GM23338 (cell line): ENCODE data around the gene C1QL4. TPM values are rescaled to one million over a fixed set of nuclear protein-coding genes. Genes with fewer than 3 reads are reported as not detected.

ENCODE experiments used
- ATAC-seq: fragments of 200-7000 bp; cut with Tn5 transposase; 3 replicates; pipeline ENCODE4 v1.9.1; 2020
- DNase-seq: peaks from one replicate; pipeline ENCODE4 v3.0.0-alpha.2; 2015; ENCODE audit warnings: low spot score
- H2AFZ ChIP-seq: fragments of 200-600 bp; sonication (generic); 2 replicates; pipeline ENCODE4 v1.8.0; 2016; ENCODE audit warnings: antibody characterized with exemption, mild to moderate bottlenecking, moderate library complexity
- H3F3A ChIP-seq: fragments of 200-600 bp; sonication (generic); replicated peaks from 2 replicates; pipeline ENCODE4 v1.8.0; 2017; ENCODE audit warnings: antibody characterized with exemption, mixed run types, low read depth
- H3K27ac ChIP-seq: fragments of 200-600 bp; sonication (generic); 2 replicates; pipeline ENCODE4 v1.6.1; 2016; ENCODE audit warnings: low read depth
- H3K27me3 ChIP-seq: fragments of 200-600 bp; sonication (generic); 2 replicates; pipeline ENCODE4 v1.8.0; 2016; ENCODE audit warnings: mild to moderate bottlenecking, mixed run types, moderate library complexity; ENCODE audit not compliant: insufficient read depth
- H3K36me3 ChIP-seq: fragments of 200-600 bp; sonication (generic); 2 replicates; pipeline ENCODE4 v1.8.0; 2016; ENCODE audit warnings: mild to moderate bottlenecking; ENCODE audit not compliant: insufficient read depth
- H3K4me1 ChIP-seq: fragments of 200-600 bp; sonication (generic); 2 replicates; pipeline ENCODE4 v1.8.0; 2016; ENCODE audit warnings: mild to moderate bottlenecking, moderate library complexity; ENCODE audit not compliant: insufficient read depth
- H3K4me2 ChIP-seq: fragments of 200-600 bp; sonication (generic); 2 replicates; pipeline ENCODE4 v1.7.1; 2017; ENCODE audit warnings: mixed run types
- H3K4me3 ChIP-seq: fragments of 200-600 bp; sonication (generic); 2 replicates; pipeline ENCODE4 v1.6.1; 2016; ENCODE audit warnings: mixed run types
- H3K79me2 ChIP-seq: fragments of 200-600 bp; sonication (generic); replicated peaks from 2 replicates; pipeline ENCODE4 v1.8.0; 2017; ENCODE audit warnings: mild to moderate bottlenecking; ENCODE audit not compliant: insufficient read depth
- H3K9me2 ChIP-seq: fragments of 200-600 bp; sonication (generic); 2 replicates; pipeline ENCODE4 v1.8.0; 2017; ENCODE audit not compliant: insufficient read depth
- H4K20me1 ChIP-seq: fragments of 200-600 bp; sonication (generic); replicated peaks from 2 replicates; pipeline ENCODE4 v1.8.0; 2017; ENCODE audit warnings: mild to moderate bottlenecking; ENCODE audit not compliant: insufficient read depth
- H3K27ac Mint-ChIP-seq: 2 replicates; pipeline ENCODE4 v1.8.0; 2020; ENCODE audit warnings: inconsistent platforms, mild to moderate bottlenecking, moderate library complexity, mixed read lengths
- H3K27me3 Mint-ChIP-seq: 3 replicates; pipeline ENCODE4 v1.8.0; 2022; ENCODE audit warnings: low read depth, mild to moderate bottlenecking, moderate library complexity, mixed read lengths, inconsistent platforms; ENCODE audit not compliant: insufficient read depth, poor library complexity
- H3K36me3 Mint-ChIP-seq: 3 replicates; pipeline ENCODE4 v1.8.0; 2021; ENCODE audit warnings: low read depth, mild to moderate bottlenecking, inconsistent platforms, moderate library complexity, mixed read lengths
- H3K4me1 Mint-ChIP-seq: 3 replicates; pipeline ENCODE4 v1.8.0; 2020; ENCODE audit warnings: mild to moderate bottlenecking, inconsistent platforms, mixed read lengths
- H3K4me3 Mint-ChIP-seq: 3 replicates; pipeline ENCODE4 v1.8.0; 2021; ENCODE audit warnings: moderate library complexity, mild to moderate bottlenecking, inconsistent platforms, mixed read lengths
- H3K9me3 Mint-ChIP-seq: 3 replicates; pipeline ENCODE4 v1.8.0; 2020; ENCODE audit warnings: moderate library complexity, mild to moderate bottlenecking, inconsistent platforms, mixed read lengths
- CREB1 ChIP-seq: fragments of 250-450 bp; sonication (Bioruptor Pico); IDR thresholded peaks from 2 replicates; pipeline ENCODE4 v1.5.0; 2020; ENCODE audit warnings: low read depth, mild to moderate bottlenecking, moderate library complexity
- EZH2 ChIP-seq: fragments of 200-600 bp; sonication (generic); IDR thresholded peaks from one replicate; pipeline ENCODE4 v1.8.0; 2017; ENCODE audit warnings: antibody characterized with exemption, mild to moderate bottlenecking, low read depth; ENCODE audit not compliant: unreplicated experiment
- EZH2phosphoT487 ChIP-seq: fragments of 200-600 bp; sonication (generic); IDR thresholded peaks from one replicate; pipeline ENCODE4 v1.8.1; 2018; ENCODE audit warnings: antibody characterized with exemption; ENCODE audit not compliant: unreplicated experiment
- JUNB ChIP-seq: IDR thresholded peaks from one replicate; pipeline ENCODE4 v1.6.1; 2016; ENCODE audit warnings: antibody characterized with exemption; ENCODE audit not compliant: unreplicated experiment
- NANOG ChIP-seq: IDR thresholded peaks from 2 replicates; pipeline ENCODE4 v1.6.1; 2016; ENCODE audit warnings: antibody characterized with exemption, borderline replicate concordance
- POLR2AphosphoS5 ChIP-seq: IDR thresholded peaks from 2 replicates; pipeline ENCODE4 v1.6.1; 2016; ENCODE audit warnings: antibody characterized with exemption, low read depth
- REST ChIP-seq: IDR thresholded peaks from one replicate; pipeline ENCODE4 v1.6.1; 2018; ENCODE audit warnings: antibody characterized with exemption; ENCODE audit not compliant: unreplicated experiment
- STAT1 ChIP-seq: IDR thresholded peaks from one replicate; pipeline ENCODE4 v1.6.1; 2016; ENCODE audit warnings: antibody characterized with exemption; ENCODE audit not compliant: unreplicated experiment
- ZNF114 ChIP-seq: fragments of 250-450 bp; sonication (Bioruptor Pico); IDR thresholded peaks from 2 replicates; pipeline ENCODE4 v1.5.0; 2020; ENCODE audit warnings: mild to moderate bottlenecking, moderate library complexity
- ZNF331 ChIP-seq: fragments of 250-450 bp; sonication (Bioruptor Pico); IDR thresholded peaks from 2 replicates; pipeline ENCODE4 v1.5.0; 2020; ENCODE audit warnings: low read depth, mild to moderate bottlenecking, moderate library complexity
- polyA plus RNA-seq: library from polyadenylated mRNA; unstranded; fragments of >200 nt; fragmentation: Nextera tagmentation; extraction: Ambion mirVana; gene quantifications from 2 replicates; pipeline ENCODE4 v1.2.1, GENCODE V29; 2016
- total RNA-seq: library from RNA; depleted of rRNA; stranded (reverse); fragments of >200 nt; shearing (Covaris generic); gene quantifications from 2 replicates; pipeline ENCODE4 v1.2.3, GENCODE V29; 2014
- TF ChIP-seq, protein P1 (sequence below): IDR thresholded peaks from 2 replicates; pipeline ENCODE4 v1.6.1; 2016; ENCODE audit warnings: antibody characterized with exemption
- TF ChIP-seq, protein P2 (sequence below), 2 experiments: fragments of 200-600 bp in 1 of 2; sonication (generic) in 1 of 2; conservative IDR thresholded peaks; 2 replicates each; pipeline versions ENCODE4 v1.5.1 to v1.6.1; 2016 to 2017; ENCODE audit warnings: antibody characterized with exemption in 2 of 2, low read depth in 2 of 2, mild to moderate bottlenecking in 2 of 2, moderate library complexity in 1 of 2
- TF ChIP-seq, protein P3 (sequence below): fragments of 250-450 bp; sonication (Bioruptor Pico); IDR thresholded peaks from 2 replicates; pipeline ENCODE4 v1.5.0; 2020; ENCODE audit warnings: mild to moderate bottlenecking, moderate library complexity

Gene C1QL4
- total and polyA plus RNA-seq, 2 experiments from 2014 or later, result not detected

DNA sequence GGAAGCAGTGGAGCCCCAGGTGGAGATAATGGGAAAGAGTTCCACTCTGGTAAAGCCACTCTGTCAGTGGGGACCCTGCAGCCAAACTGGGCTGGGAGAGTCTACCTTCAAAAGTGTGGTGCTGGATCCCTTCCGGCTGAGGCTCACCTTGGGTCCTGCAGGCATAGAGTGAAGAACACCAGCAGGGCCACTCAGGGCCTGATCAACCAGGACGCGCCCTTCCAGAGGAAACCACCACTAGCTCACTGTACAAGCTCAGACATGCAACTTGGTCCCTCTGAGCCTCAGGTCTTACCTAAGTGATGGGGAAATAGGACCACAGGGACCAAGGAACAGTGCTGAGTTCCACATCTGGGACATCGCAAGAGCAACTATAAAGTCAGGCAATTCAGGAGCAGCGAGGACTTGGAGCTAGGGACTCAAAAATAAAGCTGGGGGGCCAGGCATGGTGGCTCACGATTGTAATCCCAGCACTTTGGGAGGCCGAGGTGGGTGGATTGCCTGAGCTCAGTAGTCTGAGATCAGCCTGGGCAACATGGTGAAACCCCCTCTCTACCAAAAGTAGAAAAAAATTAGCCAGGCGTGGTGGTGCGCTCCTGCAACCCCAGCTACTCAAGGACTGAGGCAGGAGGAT lies 47.9 kb downstream of the C1QL4 start:
- no peaks in the 10 kb centered on the region for H3K9me2 ChIP-seq
- no peak overlapping the region for H3K4me2 ChIP-seq
- no peak overlapping the region for H2AFZ ChIP-seq
- H3K4me1 ChIP-seq, result peaks cover 12% of the 10 kb centered on the region
- Mint-ChIP-seq H3K27me3 (peaks cover 50% of the 10 kb centered on the region), H3K4me1 (peaks cover 12% of the 10 kb centered on the region; the same call in 2 of the 3 replicates), H3K4me3 (no peak overlapping the region), H3K36me3 (no peaks in the 10 kb centered on the region), H3K27ac (no peak overlapping the region), H3K9me3 (no peaks in the 10 kb centered on the region; the same call in 2 of the 3 replicates)
- TF ChIP-seq EZH2, result no peak
- no peak for TF ChIP-seq NANOG
- TF ChIP-seq, protein P1, sequence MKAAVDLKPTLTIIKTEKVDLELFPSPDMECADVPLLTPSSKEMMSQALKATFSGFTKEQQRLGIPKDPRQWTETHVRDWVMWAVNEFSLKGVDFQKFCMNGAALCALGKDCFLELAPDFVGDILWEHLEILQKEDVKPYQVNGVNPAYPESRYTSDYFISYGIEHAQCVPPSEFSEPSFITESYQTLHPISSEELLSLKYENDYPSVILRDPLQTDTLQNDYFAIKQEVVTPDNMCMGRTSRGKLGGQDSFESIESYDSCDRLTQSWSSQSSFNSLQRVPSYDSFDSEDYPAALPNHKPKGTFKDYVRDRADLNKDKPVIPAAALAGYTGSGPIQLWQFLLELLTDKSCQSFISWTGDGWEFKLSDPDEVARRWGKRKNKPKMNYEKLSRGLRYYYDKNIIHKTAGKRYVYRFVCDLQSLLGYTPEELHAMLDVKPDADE, result no peak
- TF ChIP-seq JUNB, result no peak
- TF ChIP-seq, protein P2, sequence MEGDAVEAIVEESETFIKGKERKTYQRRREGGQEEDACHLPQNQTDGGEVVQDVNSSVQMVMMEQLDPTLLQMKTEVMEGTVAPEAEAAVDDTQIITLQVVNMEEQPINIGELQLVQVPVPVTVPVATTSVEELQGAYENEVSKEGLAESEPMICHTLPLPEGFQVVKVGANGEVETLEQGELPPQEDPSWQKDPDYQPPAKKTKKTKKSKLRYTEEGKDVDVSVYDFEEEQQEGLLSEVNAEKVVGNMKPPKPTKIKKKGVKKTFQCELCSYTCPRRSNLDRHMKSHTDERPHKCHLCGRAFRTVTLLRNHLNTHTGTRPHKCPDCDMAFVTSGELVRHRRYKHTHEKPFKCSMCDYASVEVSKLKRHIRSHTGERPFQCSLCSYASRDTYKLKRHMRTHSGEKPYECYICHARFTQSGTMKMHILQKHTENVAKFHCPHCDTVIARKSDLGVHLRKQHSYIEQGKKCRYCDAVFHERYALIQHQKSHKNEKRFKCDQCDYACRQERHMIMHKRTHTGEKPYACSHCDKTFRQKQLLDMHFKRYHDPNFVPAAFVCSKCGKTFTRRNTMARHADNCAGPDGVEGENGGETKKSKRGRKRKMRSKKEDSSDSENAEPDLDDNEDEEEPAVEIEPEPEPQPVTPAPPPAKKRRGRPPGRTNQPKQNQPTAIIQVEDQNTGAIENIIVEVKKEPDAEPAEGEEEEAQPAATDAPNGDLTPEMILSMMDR (conservative IDR thresholded peaks at IDR 0.05; ENCODE audit: low read depth in 2 of 2), result no peak
- TF ChIP-seq, protein P3, sequence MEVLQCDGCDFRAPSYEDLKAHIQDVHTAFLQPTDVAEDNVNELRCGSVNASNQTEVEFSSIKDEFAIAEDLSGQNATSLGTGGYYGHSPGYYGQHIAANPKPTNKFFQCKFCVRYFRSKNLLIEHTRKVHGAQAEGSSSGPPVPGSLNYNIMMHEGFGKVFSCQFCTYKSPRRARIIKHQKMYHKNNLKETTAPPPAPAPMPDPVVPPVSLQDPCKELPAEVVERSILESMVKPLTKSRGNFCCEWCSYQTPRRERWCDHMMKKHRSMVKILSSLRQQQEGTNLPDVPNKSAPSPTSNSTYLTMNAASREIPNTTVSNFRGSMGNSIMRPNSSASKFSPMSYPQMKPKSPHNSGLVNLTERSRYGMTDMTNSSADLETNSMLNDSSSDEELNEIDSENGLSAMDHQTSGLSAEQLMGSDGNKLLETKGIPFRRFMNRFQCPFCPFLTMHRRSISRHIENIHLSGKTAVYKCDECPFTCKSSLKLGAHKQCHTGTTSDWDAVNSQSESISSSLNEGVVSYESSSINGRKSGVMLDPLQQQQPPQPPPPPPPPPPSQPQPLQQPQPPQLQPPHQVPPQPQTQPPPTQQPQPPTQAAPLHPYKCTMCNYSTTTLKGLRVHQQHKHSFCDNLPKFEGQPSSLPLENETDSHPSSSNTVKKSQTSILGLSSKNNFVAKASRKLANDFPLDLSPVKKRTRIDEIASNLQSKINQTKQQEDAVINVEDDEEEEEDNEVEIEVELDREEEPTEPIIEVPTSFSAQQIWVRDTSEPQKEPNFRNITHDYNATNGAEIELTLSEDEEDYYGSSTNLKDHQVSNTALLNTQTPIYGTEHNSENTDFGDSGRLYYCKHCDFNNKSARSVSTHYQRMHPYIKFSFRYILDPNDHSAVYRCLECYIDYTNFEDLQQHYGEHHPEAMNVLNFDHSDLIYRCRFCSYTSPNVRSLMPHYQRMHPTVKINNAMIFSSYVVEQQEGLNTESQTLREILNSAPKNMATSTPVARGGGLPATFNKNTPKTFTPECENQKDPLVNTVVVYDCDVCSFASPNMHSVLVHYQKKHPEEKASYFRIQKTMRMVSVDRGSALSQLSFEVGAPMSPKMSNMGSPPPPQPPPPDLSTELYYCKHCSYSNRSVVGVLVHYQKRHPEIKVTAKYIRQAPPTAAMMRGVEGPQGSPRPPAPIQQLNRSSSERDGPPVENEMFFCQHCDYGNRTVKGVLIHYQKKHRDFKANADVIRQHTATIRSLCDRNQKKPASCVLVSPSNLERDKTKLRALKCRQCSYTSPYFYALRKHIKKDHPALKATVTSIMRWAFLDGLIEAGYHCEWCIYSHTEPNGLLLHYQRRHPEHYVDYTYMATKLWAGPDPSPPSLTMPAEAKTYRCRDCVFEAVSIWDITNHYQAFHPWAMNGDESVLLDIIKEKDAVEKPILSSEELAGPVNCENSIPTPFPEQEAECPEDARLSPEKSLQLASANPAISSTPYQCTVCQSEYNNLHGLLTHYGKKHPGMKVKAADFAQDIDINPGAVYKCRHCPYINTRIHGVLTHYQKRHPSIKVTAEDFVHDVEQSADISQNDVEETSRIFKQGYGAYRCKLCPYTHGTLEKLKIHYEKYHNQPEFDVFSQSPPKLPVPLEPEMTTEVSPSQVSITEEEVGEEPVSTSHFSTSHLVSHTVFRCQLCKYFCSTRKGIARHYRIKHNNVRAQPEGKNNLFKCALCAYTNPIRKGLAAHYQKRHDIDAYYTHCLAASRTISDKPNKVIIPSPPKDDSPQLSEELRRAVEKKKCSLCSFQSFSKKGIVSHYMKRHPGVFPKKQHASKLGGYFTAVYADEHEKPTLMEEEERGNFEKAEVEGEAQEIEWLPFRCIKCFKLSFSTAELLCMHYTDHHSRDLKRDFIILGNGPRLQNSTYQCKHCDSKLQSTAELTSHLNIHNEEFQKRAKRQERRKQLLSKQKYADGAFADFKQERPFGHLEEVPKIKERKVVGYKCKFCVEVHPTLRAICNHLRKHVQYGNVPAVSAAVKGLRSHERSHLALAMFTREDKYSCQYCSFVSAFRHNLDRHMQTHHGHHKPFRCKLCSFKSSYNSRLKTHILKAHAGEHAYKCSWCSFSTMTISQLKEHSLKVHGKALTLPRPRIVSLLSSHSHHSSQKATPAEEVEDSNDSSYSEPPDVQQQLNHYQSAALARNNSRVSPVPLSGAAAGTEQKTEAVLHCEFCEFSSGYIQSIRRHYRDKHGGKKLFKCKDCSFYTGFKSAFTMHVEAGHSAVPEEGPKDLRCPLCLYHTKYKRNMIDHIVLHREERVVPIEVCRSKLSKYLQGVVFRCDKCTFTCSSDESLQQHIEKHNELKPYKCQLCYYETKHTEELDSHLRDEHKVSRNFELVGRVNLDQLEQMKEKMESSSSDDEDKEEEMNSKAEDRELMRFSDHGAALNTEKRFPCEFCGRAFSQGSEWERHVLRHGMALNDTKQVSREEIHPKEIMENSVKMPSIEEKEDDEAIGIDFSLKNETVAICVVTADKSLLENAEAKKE, result no peak
- no peak for TF ChIP-seq ZNF331 (CRISPR knock-in tag)
- TF ChIP-seq ZNF114, result no peak
- TF ChIP-seq POLR2AphosphoS5, result no peak
- TF ChIP-seq REST, result no peak
- TF ChIP-seq CREB1 (CRISPR knock-in tag), result no peak
- no peak for TF ChIP-seq EZH2phosphoT487
- TF ChIP-seq STAT1, result no peak
- H3K79me2 ChIP-seq, result no peaks in the 10 kb centered on the region
- peaks cover 63% of the 10 kb centered on the region for H3K27me3 ChIP-seq
- ATAC-seq (no peak), DNase-seq (no peak)
- no peaks in the 10 kb centered on the region for H3K36me3 ChIP-seq
- H3K27ac ChIP-seq, result no peak overlapping the region
- no peaks in the 10 kb centered on the region for H4K20me1 ChIP-seq
- no peak overlapping the region for H3K4me3 ChIP-seq
- H3F3A ChIP-seq, result 0 out of 2 replicates have a peak, but pooled peaks cover under 1% of the 10 kb centered on the region
